Effector CD8-positive, alpha-beta T cell (primary cell): ENCODE data around the gene MIB1.
"Not testable (repeated sequence)": the region's sequence is repeated elsewhere in the genome, so short reads cannot be mapped to it uniquely, and the experiment has no call there.

ENCODE experiments used
- DNase-seq: peaks from one replicate; lab custom pipeline; 2025; lab: John Stamatoyannopoulos, UW

Gene MIB1

GRCh38 chr18:21743166-21743832 is 2.7 kb downstream of the MIB1 start:
- no peak for DNase-seq

DNA sequence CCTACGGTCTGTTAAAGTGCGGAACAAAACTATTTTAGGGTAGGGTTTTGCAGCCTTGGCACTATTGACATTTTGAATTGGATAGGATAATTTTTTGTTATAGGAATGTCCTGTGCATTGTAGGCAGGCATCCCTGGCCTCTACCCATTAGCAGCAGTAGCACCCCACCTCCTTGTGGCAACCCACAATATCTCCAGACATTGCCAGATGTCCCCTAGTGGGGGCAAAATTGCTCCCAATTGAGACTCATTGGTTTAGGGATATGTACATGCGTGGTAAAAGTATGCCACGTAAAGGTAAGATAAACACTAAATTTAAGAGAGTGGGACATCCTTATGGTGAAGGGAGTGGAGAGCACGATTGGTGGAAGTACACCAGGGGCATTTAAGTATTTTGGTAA is 4.6 kb downstream of the MIB1 start:
- no peak for DNase-seq

DNA sequence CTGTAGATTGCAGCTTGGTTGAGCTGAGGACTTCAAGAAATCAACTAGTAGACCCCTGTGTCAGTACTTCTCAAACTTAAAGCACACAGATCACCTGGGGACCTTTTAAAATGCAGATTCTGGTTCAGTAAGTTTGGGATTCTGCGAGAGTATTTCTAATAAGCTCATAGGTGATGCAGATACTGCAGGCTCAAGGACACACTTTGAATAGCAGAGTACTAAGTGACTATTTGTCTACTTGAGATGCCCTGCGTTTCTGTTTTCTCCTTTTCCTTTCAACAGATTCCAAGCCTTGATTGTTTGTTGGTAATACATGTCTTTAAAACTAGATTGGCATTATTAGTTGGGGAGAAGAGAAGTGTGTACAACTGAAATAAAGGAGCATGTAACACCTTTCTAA is 6.7 kb downstream of the MIB1 start:
- DNase-seq, result no peak

GRCh38 chr18:21747764-21748693 is 7.4 kb downstream of the MIB1 start:
- no peak for DNase-seq

DNA sequence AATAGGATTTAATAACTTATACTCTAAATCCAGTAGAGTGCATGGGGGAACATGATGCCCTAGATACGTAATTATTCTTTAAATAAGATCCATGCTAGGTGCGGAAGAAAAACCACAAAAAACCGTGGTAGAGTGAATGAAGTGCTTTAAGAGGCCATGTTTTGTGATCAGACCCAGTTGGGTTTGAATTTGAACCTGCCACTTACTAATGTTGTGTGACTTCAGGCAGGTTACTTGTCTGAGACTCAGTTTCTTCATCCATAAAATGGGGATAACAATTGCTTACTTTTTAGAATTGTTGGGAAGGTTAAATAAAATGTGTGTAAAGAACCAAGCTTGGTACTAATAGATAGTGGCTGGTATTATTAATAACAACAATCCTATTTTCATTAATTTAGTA is 17.2 kb downstream of the MIB1 start:
- no peak for DNase-seq

GRCh38 chr18:21759836-21760235 is 19.2 kb downstream of the MIB1 start:
- DNase-seq, result no peak

DNA sequence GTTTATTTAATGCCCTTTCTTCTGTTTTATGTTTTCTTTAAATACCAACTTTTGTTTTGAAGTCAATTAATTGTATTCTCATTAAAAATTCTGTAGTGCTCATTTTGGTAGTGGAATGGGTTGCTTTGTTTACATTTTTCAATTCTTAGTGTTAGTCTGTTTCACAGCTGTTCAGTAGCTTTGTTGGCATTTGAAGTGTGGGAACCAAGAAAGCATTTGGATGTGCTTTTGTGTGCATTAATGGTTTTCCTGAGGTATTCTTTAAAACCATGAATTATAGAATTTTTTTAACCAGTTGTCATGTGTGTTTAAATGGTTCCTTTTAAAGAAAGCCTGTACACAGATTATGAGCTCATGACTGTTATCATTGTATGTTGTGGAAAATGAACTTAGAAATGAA is 19.7 kb downstream of the MIB1 start:
- no peak for DNase-seq

- no peak for DNase-seq
Measured at GRCh38 chr18:21761471-21762115, 21.0 kb downstream of the MIB1 start.

GRCh38 chr18:21762181-21762772 is 21.7 kb downstream of the MIB1 start:
- DNase-seq, result no peak

DNA sequence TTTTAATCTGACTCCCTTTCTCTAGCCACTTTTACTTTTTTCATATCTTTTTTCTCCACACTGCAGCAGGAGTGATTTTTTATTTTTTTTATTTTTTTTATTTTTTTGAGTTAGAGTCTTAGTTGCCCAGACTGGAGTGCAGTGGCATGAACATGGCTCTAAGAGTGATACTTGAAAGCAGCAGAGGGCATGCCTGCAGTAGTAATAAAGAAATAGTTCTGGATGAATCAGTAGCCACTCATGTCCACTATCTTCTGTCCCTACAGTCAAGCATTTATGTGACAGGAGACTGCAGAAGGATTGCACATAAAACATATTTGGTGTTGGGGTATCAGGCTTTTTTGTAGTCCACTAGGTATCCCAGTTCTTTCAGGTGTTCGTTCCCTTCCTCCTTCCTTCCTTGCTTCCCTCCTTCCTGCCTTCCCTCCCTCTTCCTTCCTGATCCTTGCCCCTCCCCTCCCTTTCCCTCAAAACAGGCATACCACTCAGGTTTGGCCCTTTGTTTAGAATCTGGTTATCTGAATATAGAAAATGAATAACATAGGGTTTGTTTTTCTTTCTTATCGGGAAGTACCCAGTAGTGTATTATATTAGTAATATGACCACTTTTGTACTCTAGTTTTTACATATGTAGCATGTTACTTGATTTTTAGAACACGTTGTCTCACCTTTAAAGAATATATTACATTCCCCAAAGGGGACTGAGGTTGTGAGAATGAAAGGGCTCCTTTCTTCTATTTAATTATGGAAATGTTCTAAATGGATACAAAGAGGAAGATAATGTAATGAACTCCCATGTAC is 23.5 kb downstream of the MIB1 start:
- DNase-seq, result no peak

DNA sequence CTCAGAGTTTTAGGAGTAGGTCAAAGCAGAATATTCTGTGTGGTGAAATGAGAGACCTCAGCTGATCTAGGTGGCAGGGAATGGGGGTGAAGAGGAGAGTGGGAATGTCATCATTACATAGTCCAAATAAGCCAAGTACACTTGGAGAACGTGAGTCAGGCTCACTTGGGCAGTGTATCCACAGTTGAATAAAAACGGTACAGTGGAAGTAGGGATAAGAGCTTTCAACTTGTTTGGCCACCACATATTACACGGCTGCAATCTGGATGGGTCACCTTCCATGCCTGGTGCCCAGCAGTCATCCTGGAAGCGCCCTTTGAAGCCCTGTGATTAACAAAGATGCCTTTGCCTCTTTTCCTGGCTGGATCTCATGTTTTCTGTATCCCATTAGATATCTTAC is 28.6 kb downstream of the MIB1 start:
- DNase-seq, result no peak

- DNase-seq, result no peak
Measured at GRCh38 chr18:21774722-21775121, 34.1 kb downstream of the MIB1 start.

GRCh38 chr18:21777814-21778213 is 37.2 kb downstream of the MIB1 start:
- no peak for DNase-seq

- DNase-seq, result no peak
Measured at GRCh38 chr18:21786526-21786925, 45.9 kb downstream of the MIB1 start.

GRCh38 chr18:21796089-21796488 is 55.5 kb downstream of the MIB1 start:
- DNase-seq, result not testable (repeated sequence)

GRCh38 chr18:21798126-21798525 is 57.5 kb downstream of the MIB1 start:
- no peak for DNase-seq

DNA sequence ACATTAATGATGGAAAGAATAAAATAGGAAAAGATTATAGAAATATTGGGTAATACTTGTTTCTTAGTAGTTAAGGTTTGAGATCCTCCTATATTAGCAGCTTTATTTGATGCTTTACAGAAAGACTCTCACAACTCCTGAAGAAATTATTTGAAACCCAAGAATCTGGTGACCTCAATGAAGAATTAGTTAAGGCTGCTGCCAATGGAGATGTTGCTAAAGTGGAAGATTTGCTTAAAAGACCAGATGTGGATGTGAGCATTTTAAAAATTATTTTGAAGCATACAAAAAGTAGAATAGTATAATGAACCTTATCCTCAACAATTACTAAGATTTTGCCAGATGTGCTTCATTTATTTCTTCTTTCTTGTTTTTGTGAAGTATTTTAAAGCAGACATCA is 59.1 kb downstream of the MIB1 start:
- DNase-seq, result no peak

DNA sequence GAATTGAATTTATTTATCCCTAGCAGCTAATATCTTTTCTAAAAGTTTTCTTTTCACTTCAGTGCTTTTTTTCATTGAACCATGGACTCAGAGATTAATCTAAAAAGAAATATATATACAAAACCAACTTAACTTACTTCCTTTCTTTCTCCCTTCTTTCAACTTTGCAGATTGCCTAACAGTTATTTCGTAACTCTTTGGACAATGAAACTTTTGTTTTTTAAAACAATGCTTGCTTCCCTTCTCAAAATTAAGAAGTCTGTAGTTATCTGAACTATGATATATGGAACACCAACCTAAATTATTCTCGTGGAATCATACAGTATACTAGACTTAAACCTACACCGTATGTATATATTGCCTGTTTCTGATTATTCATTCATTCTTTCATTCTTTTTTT is 62.9 kb downstream of the MIB1 start:
- no peak for DNase-seq

DNA sequence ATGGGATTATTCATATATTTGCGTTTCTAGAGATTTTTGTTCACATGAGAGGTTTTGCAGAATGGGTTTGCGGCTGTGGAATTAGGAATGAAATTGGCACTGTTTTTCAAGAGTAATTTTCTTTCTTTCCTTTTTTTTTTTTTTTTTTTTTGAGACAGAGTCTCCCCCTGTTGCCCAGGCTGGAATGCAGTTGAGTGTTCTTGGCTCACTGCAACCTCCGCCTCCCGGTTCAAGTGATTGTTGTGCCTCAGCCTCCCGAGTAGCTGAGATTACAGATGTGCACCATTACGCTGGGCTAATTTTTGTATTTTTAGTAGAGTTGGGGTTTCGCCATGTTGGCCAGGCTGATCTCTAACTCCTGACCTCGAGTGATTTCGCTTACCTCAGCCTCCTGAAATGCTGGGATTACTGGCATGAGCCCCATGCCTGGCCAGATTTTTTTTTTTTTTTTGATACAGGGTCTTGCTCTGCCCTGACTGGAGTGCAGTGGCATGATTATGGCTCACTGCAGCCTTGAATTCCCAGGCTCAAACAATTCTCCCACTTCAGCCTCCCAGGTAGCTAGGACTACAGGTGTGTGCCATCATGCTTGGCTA is 65.3 kb downstream of the MIB1 start:
- DNase-seq, result no peak

- no peak for DNase-seq
Measured at GRCh38 chr18:21808185-21808584, 67.6 kb downstream of the MIB1 start.

GRCh38 chr18:21809725-21810124 is 69.1 kb downstream of the MIB1 start:
- no peak for DNase-seq
